Natural killer cell treated with Interleukin-12 subunit alpha and Interleukin-12 subunit beta and Interleukin-15 and Interleukin-18, amount 100 ng/mL, for 72 hours (primary cell): Measurements from ENCODE around the gene ZNF615. TPM values are rescaled to one million over a fixed set of nuclear protein-coding genes. Genes with fewer than 3 reads are reported as not detected.
"Not testable (repeated sequence)": the region's sequence is repeated elsewhere in the genome, so short reads cannot be mapped to it uniquely, and the experiment has no call there.

Experiments used
- ATAC-seq, 2 donors: fragments of 150-1000 bp; cut with Tn5 transposase in 1 of 2; sonication (Bioruptor Pico), chemical (Tn5 transposase) in 1 of 2; 2 replicates each; pipeline ENCODE4 v1.10.0; 2021
- DNase-seq: peaks from one replicate; pipeline ENCODE4 v3.0.0; 2022; ENCODE audit warnings: low spot score
- H3K27ac Mint-ChIP-seq, 2 donors: 1 replicate in 1 of 2; 2 replicates in 1 of 2; pipeline ENCODE4 v1.8.0; 2022; ENCODE audit warnings: mixed read lengths in 2 of 2, mild to moderate bottlenecking in 1 of 2, moderate library complexity in 1 of 2
- H3K27me3 Mint-ChIP-seq, 2 donors: 1 replicate in 1 of 2; 2 replicates in 1 of 2; pipeline ENCODE4 v1.8.0; 2022; ENCODE audit warnings: mixed read lengths in 2 of 2
- H3K36me3 Mint-ChIP-seq: one replicate; pipeline ENCODE4 v1.8.0; 2022; ENCODE audit warnings: mixed read lengths
- H3K4me1 Mint-ChIP-seq, 2 donors: 1 replicate in 1 of 2; 2 replicates in 1 of 2; pipeline ENCODE4 v1.8.0; 2022; ENCODE audit warnings: low read depth in 2 of 2, mixed read lengths in 2 of 2, mild to moderate bottlenecking in 1 of 2
- H3K4me3 Mint-ChIP-seq: one replicate; pipeline ENCODE4 v1.8.0; 2022; ENCODE audit warnings: mixed read lengths
- H3K9me3 Mint-ChIP-seq: 2 replicates; pipeline ENCODE4 v1.8.0; 2022; ENCODE audit warnings: mixed read lengths
- total RNA-seq, 2 donors: library from RNA; stranded (reverse); gene quantifications; one replicate each; pipeline ENCODE4 v1.2.3, GENCODE V29; 2022

Gene ZNF615
- total RNA-seq, 2 donors from 2014 or later = 6.8 to 12.9 TPM

- Mint-ChIP-seq H3K4me1 (peaks cover 0 to 3% of the 10 kb centered on the region in 2 donors), H3K27me3 (no peaks in the 10 kb centered on the region), H3K36me3 (peaks cover 72% of the 10 kb centered on the region), H3K4me3 (no peak overlapping the region), H3K9me3 (peaks cover 34% of the 10 kb centered on the region), H3K27ac (no peak overlapping the region)
- DNase-seq (no peak), ATAC-seq (no peak)
Measured at GRCh38 chr19:51965583-51965982, 42.4 kb downstream of the ZNF615 start.

- H3K4me1 Mint-ChIP-seq, DNase-seq, H3K27me3 Mint-ChIP-seq, H3K4me3 Mint-ChIP-seq, H3K27ac Mint-ChIP-seq, ATAC-seq: not testable (repeated sequence)
- peaks cover 42% of the 10 kb centered on the region for H3K9me3 Mint-ChIP-seq
- peaks cover 70% of the 10 kb centered on the region for H3K36me3 Mint-ChIP-seq
Measured at GRCh38 chr19:51960621-51961233, 47.3 kb downstream of the ZNF615 start.

GRCh38 chr19:51959791-51960190, 48.2 kb downstream of the ZNF615 start:
- H3K27me3 Mint-ChIP-seq = no peaks in the 10 kb centered on the region
- H3K9me3 Mint-ChIP-seq = peaks cover 34% of the 10 kb centered on the region
- H3K36me3 Mint-ChIP-seq = peaks cover 67% of the 10 kb centered on the region
- DNase-seq (no peak), ATAC-seq (no peak)
- H3K27ac Mint-ChIP-seq = no peak overlapping the region
- no peaks in the 10 kb centered on the region for H3K4me1 Mint-ChIP-seq
- H3K4me3 Mint-ChIP-seq = no peak overlapping the region

GRCh38 chr19:51957846-51958245, 50.2 kb downstream of the ZNF615 start:
- H3K9me3 Mint-ChIP-seq = peaks cover 27% of the 10 kb centered on the region
- H3K36me3 Mint-ChIP-seq = peaks cover 56% of the 10 kb centered on the region

DNA sequence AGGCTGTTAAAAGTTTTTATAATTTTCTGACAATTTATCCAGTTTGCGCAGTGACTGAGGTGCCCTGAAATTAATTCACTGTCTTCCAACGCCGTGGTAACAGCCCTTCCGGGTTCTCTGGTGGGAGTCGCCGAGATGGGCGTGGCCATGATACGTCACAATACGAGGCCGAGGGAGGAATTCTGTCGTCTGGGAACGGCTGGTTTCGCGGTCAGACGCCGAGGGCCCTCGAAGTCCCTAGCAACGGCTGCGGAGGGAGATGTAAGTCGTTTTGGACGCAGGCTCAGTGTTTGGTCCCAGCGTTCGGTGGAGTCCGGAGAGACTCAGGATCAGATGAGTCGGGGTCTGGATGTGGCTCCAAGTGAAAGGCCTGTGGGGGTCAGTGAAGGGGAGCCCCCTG, 59.0 kb downstream of the ZNF615 start:
- DNase-seq = no peak
- H3K4me1 Mint-ChIP-seq = no peaks in the 10 kb centered on the region
- H3K27ac Mint-ChIP-seq = no peak overlapping the region
- peaks cover 39% of the 10 kb centered on the region for H3K9me3 Mint-ChIP-seq
- H3K27me3 Mint-ChIP-seq = no peaks in the 10 kb centered on the region
- peaks cover 64% of the 10 kb centered on the region for H3K36me3 Mint-ChIP-seq
- ATAC-seq = no peak
- no peak overlapping the region for H3K4me3 Mint-ChIP-seq

More at GRCh38 chr19:51957846-51958245, 50.2 kb downstream of the ZNF615 start:
- not testable (repeated sequence) for DNase-seq, H3K27ac Mint-ChIP-seq, H3K4me3 Mint-ChIP-seq, H3K27me3 Mint-ChIP-seq, ATAC-seq, H3K4me1 Mint-ChIP-seq

GRCh38 chr19:51946602-51947001, 61.4 kb downstream of the ZNF615 start:
- DNase-seq = no peak
- Mint-ChIP-seq H3K36me3 (peaks cover 78% of the 10 kb centered on the region), H3K27me3 (no peaks in the 10 kb centered on the region), H3K9me3 (peaks cover 40% of the 10 kb centered on the region), H3K4me3 (no peak overlapping the region), H3K4me1 (no peaks in the 10 kb centered on the region), H3K27ac (no peak overlapping the region)
- no peak for ATAC-seq

DNA sequence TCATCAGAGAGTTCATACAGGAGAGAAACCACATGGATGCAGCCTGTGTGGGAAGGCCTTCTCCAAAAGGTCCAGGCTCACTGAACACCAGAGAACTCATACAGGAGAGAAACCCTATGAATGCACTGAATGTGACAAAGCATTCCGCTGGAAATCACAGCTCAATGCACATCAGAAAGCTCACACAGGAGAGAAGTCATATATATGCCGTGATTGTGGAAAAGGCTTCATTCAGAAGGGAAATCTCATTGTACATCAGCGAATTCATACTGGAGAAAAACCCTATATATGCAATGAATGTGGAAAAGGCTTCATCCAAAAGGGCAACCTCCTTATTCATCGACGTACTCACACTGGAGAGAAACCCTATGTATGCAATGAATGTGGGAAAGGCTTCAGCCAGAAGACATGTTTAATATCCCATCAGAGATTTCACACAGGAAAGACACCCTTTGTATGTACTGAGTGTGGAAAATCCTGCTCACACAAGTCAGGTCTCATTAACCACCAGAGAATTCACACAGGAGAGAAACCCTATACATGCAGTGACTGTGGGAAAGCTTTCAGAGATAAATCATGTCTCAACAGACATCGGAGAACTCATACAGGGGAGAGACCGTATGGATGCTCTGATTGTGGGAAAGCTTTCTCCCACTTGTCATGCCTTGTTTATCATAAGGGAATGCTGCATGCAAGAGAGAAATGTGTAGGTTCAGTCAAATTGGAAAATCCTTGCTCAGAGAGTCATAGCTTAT, 63.0 kb downstream of the ZNF615 start:
- ATAC-seq = no peak
- H3K4me1 Mint-ChIP-seq = no peaks in the 10 kb centered on the region
- no peak overlapping the region for H3K4me3 Mint-ChIP-seq
- H3K27me3 Mint-ChIP-seq = no peaks in the 10 kb centered on the region
- DNase-seq = no peak
- H3K36me3 Mint-ChIP-seq = peaks cover 84% of the 10 kb centered on the region
- peaks cover 42% of the 10 kb centered on the region for H3K9me3 Mint-ChIP-seq
- H3K27ac Mint-ChIP-seq = no peak overlapping the region

Other genes starting within 250 kb of the ZNF615 start
- gene FPR2, start 247.0 kb downstream of the ZNF615 start, total RNA-seq = under 1 TPM; 0.31 to 0.56 TPM
- not detected for gene FPR3, start 213.1 kb downstream of the ZNF615 start, total RNA-seq
- 1 to 10 TPM; 8.1 to 9.8 TPM for gene ZNF577, start 120.3 kb downstream of the ZNF615 start, total RNA-seq
- 10 to 100 TPM; 10.0 to 14.0 TPM for gene ZNF649, start 103.2 kb downstream of the ZNF615 start, total RNA-seq
- gene ZNF613, start 80.7 kb downstream of the ZNF615 start, total RNA-seq = 1 to 10 TPM; 4.8 to 6.0 TPM
- gene ZNF350, start 21.4 kb downstream of the ZNF615 start, total RNA-seq = 10 to 100 TPM in 1 of 2 donors, 1 to 10 TPM in 1; 9.4 to 16.9 TPM
- 10 to 100 TPM in 1 of 2 donors, 1 to 10 TPM in 1; 7.2 to 14.7 TPM for gene ZNF614, start 20.2 kb upstream of the ZNF615 start, total RNA-seq
- 10 to 100 TPM; 14.6 to 22.5 TPM for gene ZNF432, start 40.6 kb upstream of the ZNF615 start, total RNA-seq
- 10 to 100 TPM; 36.5 to 43.0 TPM for gene ZNF841, start 87.6 kb upstream of the ZNF615 start, total RNA-seq
- 1 to 10 TPM; 4.8 to 7.8 TPM for gene ZNF616, start 131.7 kb upstream of the ZNF615 start, total RNA-seq
- 10 to 100 TPM in 1 of 2 donors, 1 to 10 TPM in 1; 8.3 to 12.9 TPM for gene ZNF836, start 163.4 kb upstream of the ZNF615 start, total RNA-seq
- gene PPP2R1A, start 181.8 kb upstream of the ZNF615 start, total RNA-seq = 100 to 1,000 TPM; 241 to 252 TPM